Brain microvascular endothelial cell (primary cell): ENCODE measurements around the gene EMB.
"Not testable (repeated sequence)": the region's sequence is repeated elsewhere in the genome, so short reads cannot be mapped to it uniquely, and the experiment has no call there.

ENCODE experiments used
- DNase-seq: peaks from one replicate; pipeline ENCODE4 v3.0.0-alpha.2; 2020
- H3K27ac ChIP-seq: fragments of 250-450 bp; sonication (Bioruptor Pico); 2 replicates; pipeline ENCODE4 v1.5.1; 2020; ENCODE audit warnings: mild to moderate bottlenecking, moderate library complexity
- H3K27me3 ChIP-seq: fragments of 250-450 bp; sonication (Bioruptor Pico); replicated peaks from 2 replicates; pipeline ENCODE4 v1.5.1; 2020; ENCODE audit warnings: mild to moderate bottlenecking
- H3K36me3 ChIP-seq: fragments of 250-450 bp; sonication (Bioruptor Pico); replicated peaks from 2 replicates; pipeline ENCODE4 v1.5.1; 2020; ENCODE audit warnings: mild to moderate bottlenecking
- H3K4me3 ChIP-seq: 2 replicates; pipeline ENCODE4 v1.5.1; 2011; ENCODE audit warnings: low read depth, mild to moderate bottlenecking, control low read depth, low read length, moderate library complexity
- in situ Hi-C: cut with HindIII; loops from 2 replicates; pipeline ENCODE4 v1.10.0; 2017; ENCODE audit warnings: low sequenced_read_pairs, low pct_ligation_motif_present
- TF ChIP-seq, protein P1 (sequence below): IDR thresholded peaks from 2 replicates; pipeline ENCODE4 v1.5.1; 2011; ENCODE audit warnings: low read depth, mild to moderate bottlenecking, moderate library complexity, low read length, control low read depth, inconsistent platforms; ENCODE audit errors: missing control alignments

EMB gene

DNA sequence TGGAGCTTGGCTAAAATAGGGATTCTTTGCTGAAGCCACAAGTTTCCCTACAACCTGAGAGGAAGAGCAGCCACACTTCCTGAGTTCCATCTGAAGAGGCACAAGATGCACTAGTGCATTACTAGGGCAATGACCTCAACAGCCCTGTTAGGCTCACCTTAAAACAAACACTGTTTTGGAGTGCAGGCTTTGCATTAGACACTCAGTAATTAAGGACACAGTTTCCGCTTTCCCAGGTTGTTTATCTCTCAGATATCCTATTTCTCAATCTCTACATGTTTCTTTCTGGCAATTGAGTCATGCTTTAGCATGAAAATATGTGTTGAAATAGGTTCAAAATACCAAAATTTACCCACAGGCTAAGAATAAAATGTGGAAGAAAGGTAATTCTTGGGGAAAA is 34.2 kb downstream of the EMB start:
- Histone ChIP-seq H3K27me3 (no peaks in the 10 kb centered on the region), H3K36me3 (no peaks in the 10 kb centered on the region), H3K27ac (no peak overlapping the region), H3K4me3 (no peak overlapping the region)
- TF ChIP-seq, protein P1, sequence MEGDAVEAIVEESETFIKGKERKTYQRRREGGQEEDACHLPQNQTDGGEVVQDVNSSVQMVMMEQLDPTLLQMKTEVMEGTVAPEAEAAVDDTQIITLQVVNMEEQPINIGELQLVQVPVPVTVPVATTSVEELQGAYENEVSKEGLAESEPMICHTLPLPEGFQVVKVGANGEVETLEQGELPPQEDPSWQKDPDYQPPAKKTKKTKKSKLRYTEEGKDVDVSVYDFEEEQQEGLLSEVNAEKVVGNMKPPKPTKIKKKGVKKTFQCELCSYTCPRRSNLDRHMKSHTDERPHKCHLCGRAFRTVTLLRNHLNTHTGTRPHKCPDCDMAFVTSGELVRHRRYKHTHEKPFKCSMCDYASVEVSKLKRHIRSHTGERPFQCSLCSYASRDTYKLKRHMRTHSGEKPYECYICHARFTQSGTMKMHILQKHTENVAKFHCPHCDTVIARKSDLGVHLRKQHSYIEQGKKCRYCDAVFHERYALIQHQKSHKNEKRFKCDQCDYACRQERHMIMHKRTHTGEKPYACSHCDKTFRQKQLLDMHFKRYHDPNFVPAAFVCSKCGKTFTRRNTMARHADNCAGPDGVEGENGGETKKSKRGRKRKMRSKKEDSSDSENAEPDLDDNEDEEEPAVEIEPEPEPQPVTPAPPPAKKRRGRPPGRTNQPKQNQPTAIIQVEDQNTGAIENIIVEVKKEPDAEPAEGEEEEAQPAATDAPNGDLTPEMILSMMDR, result no peak
- DNase-seq, result no peak
- in situ Hi-C loops, result no loop called here

DNA sequence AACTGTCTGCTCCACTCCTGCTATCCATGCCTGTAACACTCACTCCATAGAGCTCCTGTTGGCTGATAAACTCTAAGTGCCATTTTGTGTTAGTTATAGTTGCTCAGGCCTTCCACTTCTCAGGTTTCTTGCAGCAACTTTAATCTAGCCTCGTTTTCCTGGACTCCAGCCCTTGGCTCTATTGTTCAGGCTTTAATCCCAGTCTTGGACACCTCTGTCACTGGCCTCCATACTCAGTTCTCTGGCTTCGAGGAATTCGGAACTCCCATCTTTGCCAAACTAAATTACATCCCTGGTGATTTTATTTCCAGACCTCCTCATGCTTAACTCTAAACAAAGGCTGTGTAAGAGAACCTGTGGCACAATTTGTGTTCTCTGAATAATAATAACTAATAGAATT is 39.8 kb downstream of the EMB start:
- H3K27ac ChIP-seq, result no peak overlapping the region
- in situ Hi-C loops, result no loop called here
- H3K36me3 ChIP-seq, result no peaks in the 10 kb centered on the region
- no peaks in the 10 kb centered on the region for H3K27me3 ChIP-seq
- DNase-seq, result no peak
- TF ChIP-seq, protein P1, result no peak
- H3K4me3 ChIP-seq, result no peak overlapping the region

DNA sequence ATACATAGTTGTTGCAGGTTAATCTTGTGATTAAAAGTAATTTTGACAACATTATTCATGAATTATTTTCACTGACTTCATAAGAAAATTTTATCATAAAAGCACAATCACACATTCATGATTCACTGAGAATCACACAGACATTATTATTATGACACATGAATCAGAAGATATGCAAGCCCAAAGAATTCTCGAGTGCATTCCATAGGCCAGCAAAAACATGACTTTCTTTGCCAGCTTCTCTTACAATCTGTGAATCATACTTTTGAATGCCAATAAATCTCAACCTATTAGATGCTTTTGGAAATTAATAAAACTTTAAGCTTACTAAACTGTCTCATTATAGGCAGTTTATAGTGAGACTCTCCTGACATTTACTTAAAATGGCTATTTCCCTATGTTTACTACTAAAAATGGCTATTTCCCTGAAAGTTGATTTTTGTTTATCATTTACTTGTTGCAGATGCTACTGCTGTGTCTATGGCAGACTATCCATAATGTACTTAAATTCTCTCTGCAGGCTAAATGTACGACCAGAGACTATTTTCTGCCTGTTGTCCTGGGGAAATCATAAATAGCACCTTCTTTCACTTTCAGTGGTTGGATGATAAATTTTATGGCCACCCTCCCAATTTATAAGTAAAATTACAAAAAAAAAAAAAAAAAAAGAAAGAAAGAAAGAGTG is 47.0 kb downstream of the EMB start:
- not testable (repeated sequence) for H3K27ac ChIP-seq

DNA sequence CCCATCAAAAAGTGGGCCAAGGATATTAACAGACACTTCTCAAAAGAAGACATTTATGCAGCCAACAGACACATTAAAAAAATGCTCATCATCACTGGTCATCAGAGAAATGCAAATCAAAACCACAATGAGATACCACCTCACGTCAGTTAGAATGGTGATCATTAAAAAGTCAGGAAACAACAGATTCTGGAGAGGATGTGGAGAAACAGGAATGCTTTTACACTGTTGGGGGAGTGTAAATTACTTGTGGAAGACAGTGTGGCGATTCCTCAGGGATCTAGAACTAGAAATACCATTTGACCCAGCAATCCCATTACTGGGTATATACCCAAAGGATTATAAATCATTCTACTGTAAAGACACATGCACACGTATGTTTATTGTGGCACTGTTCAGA is 48.8 kb downstream of the EMB start:
- H3K36me3 ChIP-seq, H3K27me3 ChIP-seq, H3K27ac ChIP-seq, H3K4me3 ChIP-seq, DNase-seq, in situ Hi-C loops: not testable (repeated sequence)

More for the DNA sequence above, 47.0 kb downstream of the EMB start:
- H3K4me3 ChIP-seq, H3K36me3 ChIP-seq, H3K27me3 ChIP-seq, in situ Hi-C loops: not testable (repeated sequence)
- DNase-seq, result peak; percentile 68

DNA sequence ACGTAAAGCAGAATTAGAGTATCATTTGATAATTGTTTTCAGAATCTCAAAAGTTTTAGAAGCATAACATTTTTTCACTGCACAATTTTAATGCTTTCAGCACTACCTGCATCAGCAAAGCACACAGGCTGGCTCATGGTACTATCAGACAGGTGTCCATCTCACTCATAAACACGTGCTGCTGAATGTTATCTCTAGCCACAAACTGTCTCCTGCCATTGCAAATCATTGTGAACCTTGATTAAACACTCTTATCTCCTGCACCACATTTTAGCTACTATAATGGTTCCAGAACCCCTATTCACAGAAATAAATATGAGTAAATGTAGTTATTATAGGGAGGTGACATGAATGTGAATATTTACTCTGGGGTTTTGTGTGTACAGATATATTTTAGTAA is 56.7 kb downstream of the EMB start:
- DNase-seq, in situ Hi-C loops, H3K27ac ChIP-seq, H3K27me3 ChIP-seq, H3K4me3 ChIP-seq, H3K36me3 ChIP-seq: not testable (repeated sequence)

DNA sequence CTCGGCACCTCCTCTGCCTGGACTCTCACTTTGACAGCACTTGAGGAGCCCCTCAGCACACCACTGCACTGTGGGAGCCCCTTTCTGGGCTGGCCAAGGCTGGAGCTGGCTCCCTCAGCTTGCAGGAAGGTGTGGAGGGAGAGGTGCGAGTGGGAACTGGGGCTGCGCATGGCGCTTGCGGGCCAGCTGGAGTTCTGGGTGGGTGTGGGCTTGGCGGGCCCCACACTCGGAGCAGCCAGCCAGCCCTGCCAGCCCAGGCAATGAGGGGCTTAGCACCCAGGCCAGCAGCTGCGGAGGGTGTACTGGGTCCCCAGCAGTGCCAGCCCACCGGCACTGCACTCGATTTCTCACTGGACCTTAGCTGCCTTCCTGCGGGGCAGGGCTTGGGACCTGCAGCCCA is 64.4 kb downstream of the EMB start:
- in situ Hi-C loops, H3K36me3 ChIP-seq, H3K27ac ChIP-seq, DNase-seq, H3K4me3 ChIP-seq, H3K27me3 ChIP-seq: not testable (repeated sequence)

DNA sequence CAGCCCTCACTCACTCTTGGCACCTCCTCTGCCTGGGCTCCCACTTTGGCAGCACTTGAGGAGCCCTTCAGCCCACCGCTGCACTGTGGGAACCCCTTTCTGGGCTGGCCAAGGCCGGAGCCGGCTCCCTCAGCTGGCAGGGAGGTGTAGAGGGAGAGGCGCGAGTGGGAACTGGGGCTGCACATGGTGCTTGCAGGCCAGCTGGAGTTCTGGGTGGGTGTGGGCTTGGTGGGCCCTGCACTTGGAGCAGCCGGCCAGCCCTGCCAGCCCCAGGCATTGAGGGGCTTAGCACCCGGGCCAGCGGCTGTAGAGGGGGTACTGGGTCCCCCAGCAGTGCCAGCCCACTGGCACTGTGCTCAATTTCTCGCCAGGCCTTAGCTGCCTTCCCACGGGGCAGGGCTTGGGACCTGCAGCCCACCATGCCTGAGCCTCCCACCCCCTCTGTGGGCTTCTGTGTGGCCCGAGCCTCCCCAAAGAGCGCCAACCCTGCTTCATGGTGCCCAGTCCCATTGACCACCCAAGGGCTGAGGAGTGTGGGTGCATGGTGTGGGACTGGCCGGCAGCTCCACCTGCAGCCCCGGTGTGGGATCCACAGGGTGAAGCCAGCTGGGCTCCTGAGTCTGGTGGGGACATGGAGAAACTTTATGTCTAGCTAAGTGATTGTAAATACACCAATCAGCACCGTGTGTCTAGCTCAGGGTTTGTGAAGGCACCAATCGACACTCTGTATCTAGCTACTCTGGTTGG is 71.6 kb downstream of the EMB start:
- H3K27ac ChIP-seq, in situ Hi-C loops, H3K27me3 ChIP-seq, H3K4me3 ChIP-seq, DNase-seq, H3K36me3 ChIP-seq: not testable (repeated sequence)

DNA sequence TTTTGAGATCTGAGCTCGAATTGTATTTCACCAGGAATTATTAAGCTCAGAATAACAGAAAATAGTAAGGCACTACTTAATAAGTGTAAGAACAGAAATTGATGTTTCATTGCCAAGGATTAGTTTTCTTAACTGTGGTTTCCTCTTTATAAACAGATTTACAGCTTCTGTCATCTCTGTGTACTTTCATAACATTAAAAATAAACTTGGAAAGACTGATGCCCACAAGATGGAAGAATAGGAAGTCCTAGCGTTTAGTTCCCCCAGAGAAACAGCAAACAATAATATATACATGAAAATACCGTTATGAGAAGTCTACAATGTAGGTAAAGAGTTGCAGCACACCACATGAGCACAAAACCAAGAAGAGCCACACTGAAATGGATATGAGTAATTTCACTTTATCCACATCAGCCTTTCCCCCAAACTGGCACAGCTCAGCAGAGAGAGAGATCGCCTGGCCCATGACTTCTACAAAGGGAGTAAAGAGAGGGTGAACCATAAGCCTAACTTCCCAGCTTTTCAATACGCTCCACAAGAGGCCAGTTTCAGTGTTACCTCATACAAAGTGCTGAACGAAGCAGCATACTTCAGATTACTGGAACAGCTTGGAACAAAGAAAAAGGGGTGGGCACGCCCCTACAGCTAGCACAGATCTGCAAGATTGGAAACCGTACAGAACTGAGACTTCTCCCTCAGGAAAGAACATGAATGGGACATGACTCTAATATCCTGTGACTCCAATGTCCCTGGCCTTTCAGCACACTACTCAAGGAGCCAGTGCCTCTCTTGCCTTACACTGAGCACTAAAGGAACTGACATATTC is 75.4 kb downstream of the EMB start:
- in situ Hi-C loops, result no loop called here
- DNase-seq, result no peak
- no peaks in the 10 kb centered on the region for H3K36me3 ChIP-seq
- H3K27ac ChIP-seq, result no peak overlapping the region
- H3K27me3 ChIP-seq, result no peaks in the 10 kb centered on the region
- TF ChIP-seq, protein P1, result no peak
- H3K4me3 ChIP-seq, result no peak overlapping the region

DNA sequence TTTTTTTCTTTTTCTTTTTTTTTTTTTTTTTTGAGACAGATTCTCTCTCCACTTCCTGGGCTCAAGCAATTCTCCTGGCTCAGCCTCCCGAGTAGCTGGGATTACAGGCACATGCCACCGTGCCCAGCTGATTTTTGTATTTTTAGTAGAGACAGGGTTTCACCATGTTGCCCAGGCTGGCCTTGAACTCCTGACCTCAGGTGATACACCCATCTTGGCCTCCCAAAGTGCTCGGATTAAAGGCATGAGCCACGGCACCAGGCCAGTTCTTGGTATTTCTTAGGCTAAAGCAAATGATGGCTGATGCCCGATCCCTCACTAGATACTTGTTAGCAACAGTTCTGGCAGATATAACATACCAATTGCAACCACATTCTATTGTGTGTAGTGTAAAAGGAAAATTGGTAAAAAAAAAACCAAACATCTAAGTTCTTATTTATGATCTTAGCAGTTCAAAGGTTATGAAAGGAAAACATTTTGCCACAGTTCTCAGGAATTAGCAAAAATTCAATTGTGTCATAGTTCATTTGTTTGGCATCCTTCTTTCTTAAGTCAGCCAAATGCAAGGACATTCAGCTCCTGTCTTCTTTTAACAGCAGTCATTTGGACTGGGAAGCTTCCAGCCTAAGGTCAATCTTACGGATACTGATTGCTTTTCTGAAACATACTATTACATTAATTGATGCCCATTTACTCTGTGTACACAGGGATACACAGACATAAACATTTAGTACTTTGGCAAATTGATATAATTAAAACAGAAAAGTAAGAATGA is 76.4 kb downstream of the EMB start:
- H3K36me3 ChIP-seq, H3K27me3 ChIP-seq, H3K4me3 ChIP-seq, DNase-seq, H3K27ac ChIP-seq, in situ Hi-C loops: not testable (repeated sequence)
